Muscle of leg (tissue), 11 donors: ENCODE results near the gene SBF2. TPM values are rescaled to one million over a fixed set of nuclear protein-coding genes. Genes with fewer than 3 reads are reported as not detected.

Experiments used
- DNase-seq: peaks from one replicate; pipeline ENCODE4 v3.0.0; 2013
- H3K27ac ChIP-seq: one replicate; pipeline ENCODE4 v1.5.1; 2013; ENCODE audit warnings: mild to moderate bottlenecking, low read length, control low read depth
- H3K27me3 ChIP-seq: one replicate; pipeline ENCODE4 v1.6.1; 2013; ENCODE audit warnings: low read length; ENCODE audit not compliant: control insufficient read depth, insufficient read depth
- H3K36me3 ChIP-seq: one replicate; pipeline ENCODE4 v1.6.1; 2013; ENCODE audit warnings: low read length; ENCODE audit not compliant: control insufficient read depth, insufficient read depth
- H3K4me1 ChIP-seq: one replicate; pipeline ENCODE4 v1.6.1; 2013; ENCODE audit warnings: low read length; ENCODE audit not compliant: control insufficient read depth, insufficient read depth
- H3K4me3 ChIP-seq: one replicate; pipeline ENCODE4 v1.5.1; 2013; ENCODE audit warnings: low read length, control low read depth
- H3K9me3 ChIP-seq: replicated peaks from 2 replicates; pipeline ENCODE4 v1.6.1; 2013; ENCODE audit warnings: low read depth, low read length; ENCODE audit not compliant: control insufficient read depth
- WGBS: methylation state at CpG from one replicate; pipeline ENCODE4 v1.1.5; 2013; ENCODE audit warnings: missing lambda C conversion rate; ENCODE audit not compliant: insufficient coverage; 5-methylcytosine and 5-hydroxymethylcytosine counted together
- polyA plus RNA-seq, 8 donors: library from polyadenylated mRNA; unstranded; fragments of 120-200 nt; gene quantifications; one replicate each; pipeline versions ENCODE4 v1.2.1 to v1.2.3, GENCODE V29; 2013; ENCODE audit warnings: inconsistent platforms in 1 of 8, low replicate concordance in 1 of 8; ENCODE audit not compliant: insufficient read length in 8 of 8, insufficient read depth in 1 of 8
- total RNA-seq: library from RNA; stranded (reverse); fragments of 120-200 nt; gene quantifications from one replicate; pipeline ENCODE4 v1.2.4, GENCODE V29; 2013

SBF2 gene
- total and polyA plus RNA-seq, 9 donors, result 18.3 to 29.5 (median 21.5) TPM

DNA sequence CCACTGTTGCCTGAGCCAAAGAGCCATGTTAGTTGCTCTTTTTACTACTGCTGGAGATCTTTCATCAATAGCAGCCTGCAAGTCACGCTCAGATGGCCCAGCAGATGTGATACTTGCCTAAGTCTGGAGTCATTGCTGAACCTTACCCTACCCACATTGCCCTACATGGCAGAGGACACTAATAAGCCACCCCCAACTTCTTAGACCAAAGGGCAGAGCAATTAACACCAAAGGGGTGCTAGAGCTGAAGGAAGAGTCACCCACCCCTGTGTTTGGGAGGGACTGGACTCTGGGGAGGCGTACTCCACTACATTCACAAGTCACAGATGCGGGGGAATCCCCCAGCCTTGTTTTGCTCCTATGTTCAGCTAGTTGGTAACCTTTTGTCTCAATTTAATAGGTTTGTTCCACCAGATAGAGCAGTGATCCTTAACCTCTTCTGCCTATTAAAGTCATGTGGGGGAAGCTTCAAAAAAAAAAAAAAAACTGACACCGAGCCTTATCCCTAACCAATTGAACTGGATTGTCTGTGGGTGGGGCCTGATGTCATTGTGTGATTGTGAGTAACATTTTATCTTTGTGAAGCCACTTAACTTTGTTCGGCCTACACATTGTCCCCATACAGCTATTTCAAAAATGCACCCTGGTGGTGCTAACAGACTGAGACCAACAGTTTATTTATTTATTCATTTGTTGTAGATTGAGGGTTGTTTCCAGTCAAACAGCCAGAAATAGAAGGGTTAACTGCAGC is 23.9 kb upstream of the SBF2 start:
- no peaks in the 10 kb centered on the region for H3K9me3 ChIP-seq
- DNase-seq, result no peak
- H3K4me1 ChIP-seq, result peaks cover 23% of the 10 kb centered on the region
- peaks cover 4% of the 10 kb centered on the region for H3K27me3 ChIP-seq
- WGBS, result 100% methylated on average over 1 of the region's 5 CpGs
- H3K4me3 ChIP-seq, result no peak overlapping the region
- no peaks in the 10 kb centered on the region for H3K36me3 ChIP-seq
- H3K27ac ChIP-seq, result no peak overlapping the region

DNA sequence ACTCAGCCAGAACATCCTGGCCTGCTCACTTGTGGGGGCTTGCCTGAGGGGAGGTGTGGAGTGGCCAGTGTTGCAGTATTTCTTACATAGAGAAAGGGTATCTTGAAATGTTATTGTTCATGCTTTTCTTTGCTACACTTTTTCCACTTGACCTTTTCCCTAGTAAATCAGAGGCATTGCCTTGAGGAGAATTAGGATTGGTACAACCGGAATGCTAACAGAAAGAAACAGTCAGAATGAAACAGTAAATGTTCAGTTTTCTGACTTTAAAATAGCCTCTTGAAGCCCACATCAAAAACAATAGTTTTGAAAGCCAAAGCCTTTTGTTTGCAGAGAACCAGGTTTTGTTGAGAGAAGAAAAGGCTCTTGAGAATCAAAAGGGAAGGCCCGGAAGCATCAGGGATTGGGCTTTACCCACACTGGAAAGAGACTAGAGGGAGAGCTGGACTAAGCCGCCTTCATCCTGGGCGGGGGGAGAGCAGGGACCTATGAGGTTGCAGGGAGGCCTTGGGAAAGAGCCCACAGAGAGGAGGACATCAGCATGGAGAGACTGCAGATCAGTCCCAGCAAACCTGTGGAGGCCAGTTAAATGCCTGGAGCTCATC is 23.2 kb upstream of the SBF2 start:
- WGBS, result 83% methylated on average over 3 of the region's 4 CpGs
- DNase-seq, result no peak
- no peaks in the 10 kb centered on the region for H3K36me3 ChIP-seq
- H3K4me3 ChIP-seq, result no peak overlapping the region
- H3K27ac ChIP-seq, result no peak overlapping the region
- no peaks in the 10 kb centered on the region for H3K9me3 ChIP-seq
- peaks cover 4% of the 10 kb centered on the region for H3K27me3 ChIP-seq
- H3K4me1 ChIP-seq, result peaks cover 17% of the 10 kb centered on the region

- no peak overlapping the region for H3K4me3 ChIP-seq
- no peak for DNase-seq
- H3K4me1 ChIP-seq, result peaks cover 16% of the 10 kb centered on the region
- H3K36me3 ChIP-seq, result no peaks in the 10 kb centered on the region
- H3K9me3 ChIP-seq, result no peaks in the 10 kb centered on the region
- WGBS, result 100% methylated on average over 2 of the region's 6 CpGs
- peaks cover 7% of the 10 kb centered on the region for H3K27me3 ChIP-seq
- no peak overlapping the region for H3K27ac ChIP-seq
Observed at GRCh38 chr11:10315083-10315482, 21.1 kb upstream of the SBF2 start.

GRCh38 chr11:10314199-10315072 is 20.4 kb upstream of the SBF2 start:
- 25% methylated on average over 1 of the region's 8 CpGs for WGBS
- peaks cover 7% of the 10 kb centered on the region for H3K27me3 ChIP-seq
- no peak overlapping the region for H3K4me3 ChIP-seq
- no peaks in the 10 kb centered on the region for H3K9me3 ChIP-seq
- no peaks in the 10 kb centered on the region for H3K36me3 ChIP-seq
- DNase-seq, result peak; percentile 74
- H3K27ac ChIP-seq, result no peak overlapping the region
- H3K4me1 ChIP-seq, result peaks cover 16% of the 10 kb centered on the region

- Histone ChIP-seq H3K36me3 (no peaks in the 10 kb centered on the region), H3K27ac (no peak overlapping the region), H3K27me3 (peaks cover 33% of the 10 kb centered on the region), H3K4me3 (no peak overlapping the region), H3K4me1 (peaks cover 19% of the 10 kb centered on the region), H3K9me3 (no peaks in the 10 kb centered on the region)
- WGBS, result no CpG with 5 or more reads among the region's 2 CpGs
- no peak for DNase-seq
Observed at GRCh38 chr11:10311802-10312201, 17.8 kb upstream of the SBF2 start.

DNA sequence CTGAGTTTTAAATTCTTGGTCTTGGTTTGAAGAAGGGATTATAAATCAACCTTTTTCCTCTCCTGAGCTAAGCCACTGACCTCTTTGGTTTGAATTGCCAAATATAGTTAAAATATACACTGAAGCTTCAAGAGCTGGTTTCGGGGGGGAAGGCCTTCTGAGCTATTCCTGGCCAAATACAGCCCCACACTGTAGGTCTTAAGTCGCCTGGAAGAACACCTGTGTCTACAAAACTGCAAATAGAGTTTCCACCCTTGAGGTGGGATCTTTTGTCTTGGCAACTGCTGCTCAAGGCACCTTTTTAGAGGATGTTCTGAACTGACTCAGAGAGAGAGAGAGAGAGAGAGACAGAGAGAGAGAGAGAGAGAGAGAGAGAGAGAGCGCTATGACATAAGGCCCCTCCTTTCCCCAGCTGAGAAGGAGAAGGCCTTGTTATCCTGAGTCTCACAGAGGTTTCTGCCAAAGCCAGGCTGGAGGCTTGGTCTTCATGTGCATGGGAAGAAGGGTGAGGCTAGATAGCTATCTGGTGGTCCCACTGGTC is 16.4 kb upstream of the SBF2 start:
- Histone ChIP-seq H3K27me3 (peaks cover 47% of the 10 kb centered on the region), H3K27ac (no peak overlapping the region), H3K4me1 (peaks cover 30% of the 10 kb centered on the region), H3K36me3 (no peaks in the 10 kb centered on the region), H3K9me3 (no peaks in the 10 kb centered on the region), H3K4me3 (no peak overlapping the region)
- no CpG with 5 or more reads among the region's 3 CpGs for WGBS
- peak; percentile 88 for DNase-seq

DNA sequence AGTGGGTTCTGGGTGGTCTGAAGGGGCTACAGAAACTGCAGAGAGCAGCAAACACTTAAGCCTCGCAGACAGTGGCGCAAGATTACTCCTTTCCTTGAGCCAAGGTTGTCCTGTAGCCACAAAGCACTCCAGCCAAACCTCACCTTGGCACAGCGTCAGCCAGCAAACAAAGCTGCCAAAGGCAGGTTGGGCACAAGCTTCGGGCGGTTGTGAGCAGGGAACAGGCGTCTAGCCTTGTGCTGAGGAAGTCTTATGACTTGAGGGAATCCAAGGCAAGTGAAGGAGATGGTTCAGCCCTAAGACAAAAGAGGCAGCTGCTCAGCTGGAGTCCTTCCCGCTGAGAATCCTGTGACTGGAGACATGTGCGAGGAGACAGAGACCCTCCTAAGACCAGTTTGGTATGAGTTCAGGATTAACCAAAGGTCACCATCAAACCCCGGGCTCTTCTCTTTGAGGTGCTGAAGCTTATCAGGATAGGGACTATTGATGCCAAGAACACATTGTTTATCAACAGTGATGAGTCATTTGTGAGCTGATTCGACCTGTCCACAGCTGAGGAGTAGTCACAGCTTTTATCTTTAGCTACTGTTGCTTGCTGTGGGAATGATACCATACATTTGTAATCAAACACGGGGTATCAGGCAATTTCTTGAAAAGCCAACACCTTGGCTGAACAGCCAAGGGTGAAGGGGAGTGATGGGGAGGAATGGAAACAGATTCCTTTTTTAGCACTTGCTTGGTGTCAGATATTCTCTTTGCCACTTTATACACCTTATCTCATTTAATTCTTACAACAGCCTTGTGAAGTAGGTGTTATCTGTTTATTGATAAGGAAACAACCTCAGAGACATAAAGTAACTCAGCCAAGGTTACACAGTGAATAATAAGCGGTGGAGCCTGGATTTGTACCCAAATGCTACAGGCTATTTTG is 15.4 kb upstream of the SBF2 start:
- H3K4me1 ChIP-seq, result peaks cover 34% of the 10 kb centered on the region
- no peak overlapping the region for H3K27ac ChIP-seq
- 64% methylated on average over 6 of the region's 12 CpGs for WGBS
- no peaks in the 10 kb centered on the region for H3K36me3 ChIP-seq
- no peaks in the 10 kb centered on the region for H3K9me3 ChIP-seq
- DNase-seq, result peak; percentile 54
- H3K27me3 ChIP-seq, result peaks cover 54% of the 10 kb centered on the region
- H3K4me3 ChIP-seq, result no peak overlapping the region

- H3K36me3 ChIP-seq, result no peaks in the 10 kb centered on the region
- peaks cover 65% of the 10 kb centered on the region for H3K27me3 ChIP-seq
- H3K4me3 ChIP-seq, result peak overlapping the region; percentile 66
- WGBS, result 2% methylated on average over 10 of the region's 16 CpGs
- H3K27ac ChIP-seq, result peak overlapping the region; percentile 74
- H3K4me1 ChIP-seq, result peaks cover 44% of the 10 kb centered on the region
- no peaks in the 10 kb centered on the region for H3K9me3 ChIP-seq
- no peak for DNase-seq
Observed at GRCh38 chr11:10308201-10308954, 14.4 kb upstream of the SBF2 start.
